ENCODE results near the gene TDRD12.

DNA sequence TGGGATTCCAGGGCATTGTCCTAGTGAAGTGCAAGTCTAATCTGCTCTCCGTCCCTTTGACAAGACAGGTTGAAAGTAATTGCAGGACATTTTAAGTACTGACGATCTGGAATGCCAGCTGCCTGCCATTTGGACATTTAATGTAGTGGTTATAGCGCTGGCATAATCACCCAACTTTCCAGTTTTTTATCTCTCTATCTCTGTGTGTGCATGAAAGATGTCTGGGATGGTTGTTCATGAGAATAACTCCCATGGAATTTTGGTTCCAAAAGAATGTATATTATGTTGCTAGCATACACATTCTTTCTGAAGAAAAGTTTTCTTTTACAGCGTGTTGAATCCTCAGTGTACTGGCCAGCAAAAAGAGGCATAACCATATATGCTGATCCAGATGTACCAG, 53.6 kb downstream of the TDRD12 start:
- TF ChIP-seq, protein P1, sequence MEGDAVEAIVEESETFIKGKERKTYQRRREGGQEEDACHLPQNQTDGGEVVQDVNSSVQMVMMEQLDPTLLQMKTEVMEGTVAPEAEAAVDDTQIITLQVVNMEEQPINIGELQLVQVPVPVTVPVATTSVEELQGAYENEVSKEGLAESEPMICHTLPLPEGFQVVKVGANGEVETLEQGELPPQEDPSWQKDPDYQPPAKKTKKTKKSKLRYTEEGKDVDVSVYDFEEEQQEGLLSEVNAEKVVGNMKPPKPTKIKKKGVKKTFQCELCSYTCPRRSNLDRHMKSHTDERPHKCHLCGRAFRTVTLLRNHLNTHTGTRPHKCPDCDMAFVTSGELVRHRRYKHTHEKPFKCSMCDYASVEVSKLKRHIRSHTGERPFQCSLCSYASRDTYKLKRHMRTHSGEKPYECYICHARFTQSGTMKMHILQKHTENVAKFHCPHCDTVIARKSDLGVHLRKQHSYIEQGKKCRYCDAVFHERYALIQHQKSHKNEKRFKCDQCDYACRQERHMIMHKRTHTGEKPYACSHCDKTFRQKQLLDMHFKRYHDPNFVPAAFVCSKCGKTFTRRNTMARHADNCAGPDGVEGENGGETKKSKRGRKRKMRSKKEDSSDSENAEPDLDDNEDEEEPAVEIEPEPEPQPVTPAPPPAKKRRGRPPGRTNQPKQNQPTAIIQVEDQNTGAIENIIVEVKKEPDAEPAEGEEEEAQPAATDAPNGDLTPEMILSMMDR (IDR thresholded peaks at IDR 0.05) = no peak
- no peak for TF ChIP-seq ZFX (IDR thresholded peaks at IDR 0.05; ENCODE audit: borderline replicate concordance)
